ENCODE data around the gene MYO6. TPM values are rescaled to one million over a fixed set of nuclear protein-coding genes. Genes with fewer than 3 reads are reported as not detected.

Gene MYO6
- total RNA-seq, 1 experiment from 2014 or later: 44.1 TPM

DNA sequence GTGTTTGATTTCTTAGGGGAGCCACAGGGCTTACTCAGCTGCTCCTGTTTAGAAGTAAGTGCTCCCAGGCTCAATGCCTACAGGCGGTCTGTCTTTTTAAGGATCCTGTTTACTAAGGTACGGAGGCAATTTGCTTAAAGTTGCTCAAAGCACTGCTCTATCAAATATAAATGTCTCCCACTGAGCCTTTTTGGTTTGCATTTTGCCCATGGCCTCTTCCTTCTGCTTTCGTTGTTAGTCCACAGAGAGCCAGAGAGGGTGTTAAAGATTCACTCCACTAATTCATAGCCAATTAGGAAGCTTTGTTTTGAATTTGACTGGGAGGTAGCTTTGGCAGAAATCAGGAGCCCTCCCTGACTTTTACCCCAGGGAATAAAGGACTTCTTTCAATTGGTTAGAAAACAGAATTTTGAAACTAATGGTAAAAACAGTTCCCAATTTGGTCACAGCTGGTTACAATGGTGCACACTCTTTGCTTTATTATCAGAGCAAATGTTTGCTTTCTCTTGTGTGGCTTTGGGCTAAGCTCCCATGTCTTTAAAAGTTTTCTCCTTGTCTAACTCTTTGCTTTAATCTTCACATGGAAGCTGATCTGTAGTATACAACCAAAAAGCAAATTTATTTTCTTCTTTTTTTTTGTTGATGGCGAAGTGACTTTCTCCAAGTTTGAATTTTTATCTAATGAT lies 197.2 kb downstream of the MYO6 start:
- POLR2A ChIA-PET: no interaction called here
- no peak for DNase-seq (ENCODE audit: low read depth, low spot score)
- Histone ChIP-seq H3K27me3 (ENCODE audit: insufficient read depth, low read length) (no peaks in the 10 kb centered on the region), H3K36me3 (ENCODE audit: control insufficient read depth in 1 of 2, insufficient read depth in 2 of 2, low read length in 2 of 2) (no peaks in the 10 kb centered on the region), H3K9me2 (ENCODE audit: insufficient read depth) (no peaks in the 10 kb centered on the region), H3K79me2 (ENCODE audit: insufficient read depth, low read length) (no peaks in the 10 kb centered on the region), H3K9ac (ENCODE audit: low read length) (no peak overlapping the region), H3K4me3 (replicated peaks in 1 of 2; ENCODE audit: low read depth in 1 of 2, low read length in 2 of 2) (no peak overlapping the region), H2AFZ (ENCODE audit: low read depth, low read length, poor library complexity, severe bottlenecking) (no peak overlapping the region), H3K4me2 (ENCODE audit: low read length) (no peak overlapping the region), H3K9me3 (ENCODE audit: control insufficient read depth in 1 of 2, insufficient read depth in 1 of 2, low read depth in 1 of 2, low read length in 2 of 2) (no peaks in the 10 kb centered on the region), H4K20me1 (ENCODE audit: insufficient read depth) (no peaks in the 10 kb centered on the region), H3K27ac (ENCODE audit: low read depth, low read length) (no peak overlapping the region), H3K4me1 (ENCODE audit: control insufficient read depth in 1 of 2, insufficient read depth in 2 of 2, low read length in 2 of 2) (no peaks in the 10 kb centered on the region)
- intact Hi-C loops (cut with micrococcal nuclease): no loop called here
- CTCF ChIA-PET: interaction anchor here (1.5 kb wide), 1 partner anchor 11 kb away, joined by 3 read pairs; no protein-coding TSS in a partner anchor
- ATAC-seq: no peak
- RAD21 ChIA-PET (ENCODE audit: low non-redundant PET in 1 of 2, low total read pairs in 2 of 2, uncharacterized antibody in 2 of 2, unreplicated experiment in 2 of 2): no interaction called here
- no TSS peak for BruUV-seq (replicated peaks)
- TF ChIP-seq, protein P1, sequence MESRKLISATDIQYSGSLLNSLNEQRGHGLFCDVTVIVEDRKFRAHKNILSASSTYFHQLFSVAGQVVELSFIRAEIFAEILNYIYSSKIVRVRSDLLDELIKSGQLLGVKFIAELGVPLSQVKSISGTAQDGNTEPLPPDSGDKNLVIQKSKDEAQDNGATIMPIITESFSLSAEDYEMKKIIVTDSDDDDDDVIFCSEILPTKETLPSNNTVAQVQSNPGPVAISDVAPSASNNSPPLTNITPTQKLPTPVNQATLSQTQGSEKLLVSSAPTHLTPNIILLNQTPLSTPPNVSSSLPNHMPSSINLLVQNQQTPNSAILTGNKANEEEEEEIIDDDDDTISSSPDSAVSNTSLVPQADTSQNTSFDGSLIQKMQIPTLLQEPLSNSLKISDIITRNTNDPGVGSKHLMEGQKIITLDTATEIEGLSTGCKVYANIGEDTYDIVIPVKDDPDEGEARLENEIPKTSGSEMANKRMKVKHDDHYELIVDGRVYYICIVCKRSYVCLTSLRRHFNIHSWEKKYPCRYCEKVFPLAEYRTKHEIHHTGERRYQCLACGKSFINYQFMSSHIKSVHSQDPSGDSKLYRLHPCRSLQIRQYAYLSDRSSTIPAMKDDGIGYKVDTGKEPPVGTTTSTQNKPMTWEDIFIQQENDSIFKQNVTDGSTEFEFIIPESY (IDR thresholded peaks at IDR 0.05; ENCODE audit: extremely low read depth, insufficient replicate concordance, low read length): no peak
- TF ChIP-seq, protein P2, sequence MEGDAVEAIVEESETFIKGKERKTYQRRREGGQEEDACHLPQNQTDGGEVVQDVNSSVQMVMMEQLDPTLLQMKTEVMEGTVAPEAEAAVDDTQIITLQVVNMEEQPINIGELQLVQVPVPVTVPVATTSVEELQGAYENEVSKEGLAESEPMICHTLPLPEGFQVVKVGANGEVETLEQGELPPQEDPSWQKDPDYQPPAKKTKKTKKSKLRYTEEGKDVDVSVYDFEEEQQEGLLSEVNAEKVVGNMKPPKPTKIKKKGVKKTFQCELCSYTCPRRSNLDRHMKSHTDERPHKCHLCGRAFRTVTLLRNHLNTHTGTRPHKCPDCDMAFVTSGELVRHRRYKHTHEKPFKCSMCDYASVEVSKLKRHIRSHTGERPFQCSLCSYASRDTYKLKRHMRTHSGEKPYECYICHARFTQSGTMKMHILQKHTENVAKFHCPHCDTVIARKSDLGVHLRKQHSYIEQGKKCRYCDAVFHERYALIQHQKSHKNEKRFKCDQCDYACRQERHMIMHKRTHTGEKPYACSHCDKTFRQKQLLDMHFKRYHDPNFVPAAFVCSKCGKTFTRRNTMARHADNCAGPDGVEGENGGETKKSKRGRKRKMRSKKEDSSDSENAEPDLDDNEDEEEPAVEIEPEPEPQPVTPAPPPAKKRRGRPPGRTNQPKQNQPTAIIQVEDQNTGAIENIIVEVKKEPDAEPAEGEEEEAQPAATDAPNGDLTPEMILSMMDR (IDR thresholded peaks at IDR 0.05 in 2 of 3, conservative IDR thresholded peaks at IDR 0.05 in 1 of 3; ENCODE audit: borderline replicate concordance in 1 of 3, insufficient read depth in 1 of 3, low read depth in 2 of 3, low read length in 2 of 3): no peak
- no peak for TF ChIP-seq JUND (IDR thresholded peaks at IDR 0.05)
- TF ChIP-seq ZNF274 (IDR thresholded peaks at IDR 0.05; ENCODE audit: low read depth, low read length): no peak
- TF ChIP-seq, protein P3, sequence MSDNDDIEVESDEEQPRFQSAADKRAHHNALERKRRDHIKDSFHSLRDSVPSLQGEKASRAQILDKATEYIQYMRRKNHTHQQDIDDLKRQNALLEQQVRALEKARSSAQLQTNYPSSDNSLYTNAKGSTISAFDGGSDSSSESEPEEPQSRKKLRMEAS (IDR thresholded peaks at IDR 0.05): no peak
- no peak for TF ChIP-seq FOSL1 (IDR thresholded peaks at IDR 0.05; ENCODE audit: low read depth)
- no peak for TF ChIP-seq SRF (IDR thresholded peaks at IDR 0.05; ENCODE audit: low read depth)
- no peak for TF ChIP-seq RAD21 (IDR thresholded peaks at IDR 0.05; ENCODE audit: low read depth)
- no peak for TF ChIP-seq ZFX (IDR thresholded peaks at IDR 0.05)
- no peak for TF ChIP-seq POLR2A (IDR thresholded peaks at IDR 0.05; ENCODE audit: borderline replicate concordance, extremely low read depth, insufficient read depth, insufficient read length)

Measured in HCT116 (cell line).